ENCODE data around the gene FAM185A. TPM values are rescaled to one million over a fixed set of nuclear protein-coding genes. Genes with fewer than 3 reads are reported as not detected.
A peak's percentile ranks its signal among the peaks of the same experiment; 100 is the strongest.

FAM185A gene
- total and polyA plus RNA-seq, 9 of the 15 experiments (the other 6 are each of a cell fraction or from before 2014, with no cell fraction given) = 1.7 to 17.4 (median 10.6) TPM

DNA sequence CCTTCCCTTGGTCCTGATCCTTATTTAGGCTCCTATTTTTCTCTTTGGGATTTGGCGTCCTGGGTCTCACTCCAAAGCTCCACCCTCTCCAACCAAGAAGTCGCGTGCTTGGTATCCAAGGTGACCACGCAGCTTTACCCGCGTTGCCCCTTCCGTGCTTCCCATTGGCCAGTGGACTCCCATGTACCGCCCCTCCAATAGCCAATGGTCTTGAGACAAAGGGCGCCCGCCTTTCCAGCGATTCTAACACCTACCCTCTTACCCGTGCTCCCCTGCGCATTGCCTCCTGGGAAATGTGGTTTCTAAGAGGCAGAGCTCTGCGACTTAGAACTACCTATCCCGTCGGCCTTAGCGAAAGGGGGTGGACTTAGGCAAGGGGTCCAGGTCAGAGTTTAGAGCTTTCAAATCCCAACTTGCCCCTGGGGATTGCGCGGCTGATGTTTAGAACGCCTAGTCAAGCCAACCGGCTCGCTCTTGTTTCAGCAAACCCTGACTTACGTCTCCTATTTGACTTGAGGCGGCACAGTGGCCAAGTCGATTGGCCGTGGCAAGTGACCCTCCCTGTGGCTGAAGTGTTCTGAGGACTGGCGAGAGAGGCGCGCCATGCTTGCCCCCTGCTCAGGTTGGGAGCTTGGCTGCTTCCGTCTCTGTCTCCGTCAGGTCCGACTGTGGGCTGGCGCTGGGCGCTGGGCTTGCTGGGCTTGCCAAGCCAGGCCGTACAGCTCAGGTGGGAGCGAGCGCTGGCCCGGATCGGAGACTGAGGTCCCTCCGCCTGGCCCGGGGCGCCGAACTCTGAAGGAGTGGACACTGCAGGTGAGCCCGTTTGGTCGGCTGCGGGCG, at the start of gene FAM185A (continued):
- peak; percentile 44 for TF ChIP-seq MGA (IDR thresholded peaks at IDR 0.05)
- peak; percentile 88 for TF ChIP-seq MXI1 (IDR thresholded peaks at IDR 0.05; ENCODE audit: low read depth, low read length)
- TF ChIP-seq EP400 (IDR thresholded peaks at IDR 0.05) = peak; percentile 48; the same call in 1 of the 2 replicates
- peak; percentile 77 for TF ChIP-seq POLR2G (IDR thresholded peaks at IDR 0.05; ENCODE audit: low read depth, low read length)
- TF ChIP-seq, protein P1, sequence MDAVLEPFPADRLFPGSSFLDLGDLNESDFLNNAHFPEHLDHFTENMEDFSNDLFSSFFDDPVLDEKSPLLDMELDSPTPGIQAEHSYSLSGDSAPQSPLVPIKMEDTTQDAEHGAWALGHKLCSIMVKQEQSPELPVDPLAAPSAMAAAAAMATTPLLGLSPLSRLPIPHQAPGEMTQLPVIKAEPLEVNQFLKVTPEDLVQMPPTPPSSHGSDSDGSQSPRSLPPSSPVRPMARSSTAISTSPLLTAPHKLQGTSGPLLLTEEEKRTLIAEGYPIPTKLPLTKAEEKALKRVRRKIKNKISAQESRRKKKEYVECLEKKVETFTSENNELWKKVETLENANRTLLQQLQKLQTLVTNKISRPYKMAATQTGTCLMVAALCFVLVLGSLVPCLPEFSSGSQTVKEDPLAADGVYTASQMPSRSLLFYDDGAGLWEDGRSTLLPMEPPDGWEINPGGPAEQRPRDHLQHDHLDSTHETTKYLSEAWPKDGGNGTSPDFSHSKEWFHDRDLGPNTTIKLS (IDR thresholded peaks at IDR 0.05; ENCODE audit: borderline replicate concordance, low read depth) = peak; percentile 84

Measured in K562 (cell line).